HepG2 (cell line): ENCODE results near the gene LAG3. TPM values are rescaled to one million over a fixed set of nuclear protein-coding genes. Genes with fewer than 3 reads are reported as not detected.

Experiments
- PHF5A ChIP-seq: IDR thresholded peaks from one replicate; pipeline ENCODE4 v1.6.1; 2018; ENCODE audit warnings: low read depth, missing genetic modification reagents; ENCODE audit not compliant: unreplicated experiment
- POLR2AphosphoS5 ChIP-seq: IDR thresholded peaks from 2 replicates; pipeline ENCODE4 v1.6.1; 2012; ENCODE audit warnings: low read depth, low read length
- POLR2G ChIP-seq: fragments of 200-400 bp; formaldehyde crosslinking; IDR thresholded peaks from 2 replicates; pipeline ENCODE4 v1.6.1; 2018; ENCODE audit warnings: mild to moderate bottlenecking, low read depth, low read length, moderate library complexity
- RAD51 ChIP-seq: fragments of 450-650 bp; IDR thresholded peaks from 2 replicates; pipeline ENCODE4 v1.6.1; 2016; ENCODE audit warnings: borderline replicate concordance
- REPIN1 ChIP-seq: sonication (generic); formaldehyde crosslinking; IDR thresholded peaks from 2 replicates; pipeline ENCODE4 v1.8.0; 2022; ENCODE audit warnings: missing genetic modification reagents, low read depth, mild to moderate bottlenecking, borderline replicate concordance
- RFXAP ChIP-seq: sonication (generic); formaldehyde crosslinking; IDR thresholded peaks from 2 replicates; pipeline ENCODE4 v1.4.0; 2020; ENCODE audit warnings: missing genetic modification reagents, borderline replicate concordance
- SIX1 ChIP-seq: sonication (generic); formaldehyde crosslinking; IDR thresholded peaks from 2 replicates; pipeline ENCODE4 v1.4.0; 2020; ENCODE audit warnings: missing genetic modification reagents, borderline replicate concordance
- TCF7 ChIP-seq: sonication (generic); IDR thresholded peaks from 2 replicates; pipeline ENCODE4 v1.6.1; 2016; ENCODE audit warnings: antibody characterized with exemption, low read depth
- TEAD3 ChIP-seq: optimal IDR thresholded peaks from 2 replicates; pipeline ENCODE3; 2016; ENCODE audit warnings: borderline replicate concordance
- TOPORS ChIP-seq: sonication (generic); formaldehyde crosslinking; IDR thresholded peaks from 2 replicates; pipeline ENCODE4 v1.8.0; 2023; ENCODE audit warnings: mild to moderate bottlenecking, missing genetic modification reagents
- ZKSCAN1 ChIP-seq: fragments of 150-350 bp; IDR thresholded peaks from 2 replicates; pipeline ENCODE4 v1.6.1; 2014; ENCODE audit warnings: low read length
- ZNF225 ChIP-seq: sonication (generic); formaldehyde crosslinking; IDR thresholded peaks from 2 replicates; pipeline ENCODE4 v1.4.0; 2020; ENCODE audit warnings: mild to moderate bottlenecking, missing genetic modification reagents
- ZNF772 ChIP-seq: sonication (generic); formaldehyde crosslinking; IDR thresholded peaks from 2 replicates; pipeline ENCODE4 v1.5.0; 2020; ENCODE audit warnings: mild to moderate bottlenecking, missing genetic modification reagents
- ZNF775 ChIP-seq: sonication (generic); formaldehyde crosslinking; IDR thresholded peaks from 2 replicates; pipeline ENCODE4 v1.4.0; 2020; ENCODE audit warnings: missing genetic modification reagents, mild to moderate bottlenecking, moderate library complexity, borderline replicate concordance
- ZSCAN31 ChIP-seq: sonication (generic); formaldehyde crosslinking; IDR thresholded peaks from 2 replicates; pipeline ENCODE4 v1.5.0; 2020; ENCODE audit warnings: low read depth, mild to moderate bottlenecking, missing genetic modification reagents
- polyA plus RNA-seq, 8 experiments: library from polyadenylated mRNA; depleted of rRNA in 3 of 8; stranded (reverse) in 7 of 8; unstranded in 1 of 8; fragments of >200 nt; fragmentation: Illumina TruSeq in 4 of 8; extraction: Trizol in 4 of 8; gene quantifications; 2 replicates each; pipeline versions ENCODE4 v1.2.1 to v1.2.3, GENCODE V29; 2011 to 2016; ENCODE audit warnings: low read depth in 4 of 8, missing spikeins in 1 of 8, mixed read lengths in 1 of 8; ENCODE audit not compliant: insufficient read depth in 1 of 8
- total RNA-seq, 5 experiments: library from RNA; depleted of rRNA; stranded (reverse); fragments of >200 nt; fragmentation: Illumina TruSeq; extraction: Trizol; gene quantifications; 2 replicates each; pipeline ENCODE4 v1.2.3, GENCODE V29; 2016; ENCODE audit warnings: low read depth in 1 of 5
- TF ChIP-seq, protein P1 (sequence below): sonication (generic); formaldehyde crosslinking; IDR thresholded peaks from 2 replicates; pipeline ENCODE4 v1.5.0; 2020; ENCODE audit warnings: mild to moderate bottlenecking, missing genetic modification reagents, moderate library complexity
- TF ChIP-seq, protein P2 (sequence below): sonication (generic); formaldehyde crosslinking; IDR thresholded peaks from 2 replicates; pipeline ENCODE4 v1.5.0; 2020; ENCODE audit warnings: mild to moderate bottlenecking, missing genetic modification reagents
- TF ChIP-seq, protein P3 (sequence below): sonication (generic); formaldehyde crosslinking; IDR thresholded peaks from 2 replicates; pipeline ENCODE4 v1.4.0; 2020; ENCODE audit warnings: missing genetic modification reagents
- TF ChIP-seq, protein P4 (sequence below): IDR thresholded peaks from 2 replicates; pipeline ENCODE4 v1.6.1; 2016; ENCODE audit warnings: low read depth, control low read depth

Gene LAG3
- total and polyA plus RNA-seq, 2 of the 13 experiments (the other 11 are each of a cell fraction or from before 2014, with no cell fraction given), result 0.11 to 0.26 TPM

DNA sequence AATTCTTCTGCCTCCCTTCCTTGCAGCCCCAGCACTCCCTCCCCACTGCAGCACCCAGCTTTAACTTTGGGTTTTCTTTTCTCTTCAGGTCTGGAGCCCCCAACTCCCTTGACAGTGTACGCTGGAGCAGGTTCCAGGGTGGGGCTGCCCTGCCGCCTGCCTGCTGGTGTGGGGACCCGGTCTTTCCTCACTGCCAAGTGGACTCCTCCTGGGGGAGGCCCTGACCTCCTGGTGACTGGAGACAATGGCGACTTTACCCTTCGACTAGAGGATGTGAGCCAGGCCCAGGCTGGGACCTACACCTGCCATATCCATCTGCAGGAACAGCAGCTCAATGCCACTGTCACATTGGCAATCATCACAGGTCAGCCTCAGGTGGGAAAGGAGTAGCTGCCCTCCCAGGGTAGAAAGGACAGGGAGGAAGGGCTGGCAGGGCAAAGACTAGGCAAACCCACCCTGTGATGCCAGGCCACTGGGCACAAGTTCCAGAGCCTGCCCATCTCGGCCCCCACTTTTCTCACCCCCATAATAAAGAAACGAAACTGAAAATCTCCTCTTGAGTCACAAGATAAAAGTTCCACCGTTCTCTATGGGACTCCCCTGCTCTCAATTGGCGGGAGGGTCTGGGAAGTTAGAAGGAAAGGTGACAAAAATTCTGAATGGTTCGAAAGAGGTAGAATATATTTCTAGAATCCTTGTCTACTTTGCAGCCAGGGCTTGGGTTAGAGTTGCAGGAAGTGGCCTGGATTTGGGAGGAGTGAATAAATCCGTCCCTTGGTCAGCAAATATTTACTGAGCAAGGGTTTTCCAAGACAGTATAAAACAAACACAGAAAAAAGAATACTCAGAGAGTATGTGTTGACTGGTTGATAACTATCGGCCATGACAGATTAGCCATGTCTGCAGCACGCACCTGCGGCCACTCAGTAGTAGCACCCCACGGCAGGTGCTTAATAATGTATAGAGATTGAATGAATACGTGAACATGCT, 3.2 kb downstream of the LAG3 start (continued):
- TF ChIP-seq, protein P1, sequence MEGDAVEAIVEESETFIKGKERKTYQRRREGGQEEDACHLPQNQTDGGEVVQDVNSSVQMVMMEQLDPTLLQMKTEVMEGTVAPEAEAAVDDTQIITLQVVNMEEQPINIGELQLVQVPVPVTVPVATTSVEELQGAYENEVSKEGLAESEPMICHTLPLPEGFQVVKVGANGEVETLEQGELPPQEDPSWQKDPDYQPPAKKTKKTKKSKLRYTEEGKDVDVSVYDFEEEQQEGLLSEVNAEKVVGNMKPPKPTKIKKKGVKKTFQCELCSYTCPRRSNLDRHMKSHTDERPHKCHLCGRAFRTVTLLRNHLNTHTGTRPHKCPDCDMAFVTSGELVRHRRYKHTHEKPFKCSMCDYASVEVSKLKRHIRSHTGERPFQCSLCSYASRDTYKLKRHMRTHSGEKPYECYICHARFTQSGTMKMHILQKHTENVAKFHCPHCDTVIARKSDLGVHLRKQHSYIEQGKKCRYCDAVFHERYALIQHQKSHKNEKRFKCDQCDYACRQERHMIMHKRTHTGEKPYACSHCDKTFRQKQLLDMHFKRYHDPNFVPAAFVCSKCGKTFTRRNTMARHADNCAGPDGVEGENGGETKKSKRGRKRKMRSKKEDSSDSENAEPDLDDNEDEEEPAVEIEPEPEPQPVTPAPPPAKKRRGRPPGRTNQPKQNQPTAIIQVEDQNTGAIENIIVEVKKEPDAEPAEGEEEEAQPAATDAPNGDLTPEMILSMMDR (CRISPR knock-in tag), result peak; percentile 24; the same call in 1 of the 2 replicates
- peak; percentile 34; the same call in 1 of the 2 replicates for TF ChIP-seq RFXAP (CRISPR knock-in tag)
- TF ChIP-seq POLR2AphosphoS5, result no peak
- TF ChIP-seq, protein P2, sequence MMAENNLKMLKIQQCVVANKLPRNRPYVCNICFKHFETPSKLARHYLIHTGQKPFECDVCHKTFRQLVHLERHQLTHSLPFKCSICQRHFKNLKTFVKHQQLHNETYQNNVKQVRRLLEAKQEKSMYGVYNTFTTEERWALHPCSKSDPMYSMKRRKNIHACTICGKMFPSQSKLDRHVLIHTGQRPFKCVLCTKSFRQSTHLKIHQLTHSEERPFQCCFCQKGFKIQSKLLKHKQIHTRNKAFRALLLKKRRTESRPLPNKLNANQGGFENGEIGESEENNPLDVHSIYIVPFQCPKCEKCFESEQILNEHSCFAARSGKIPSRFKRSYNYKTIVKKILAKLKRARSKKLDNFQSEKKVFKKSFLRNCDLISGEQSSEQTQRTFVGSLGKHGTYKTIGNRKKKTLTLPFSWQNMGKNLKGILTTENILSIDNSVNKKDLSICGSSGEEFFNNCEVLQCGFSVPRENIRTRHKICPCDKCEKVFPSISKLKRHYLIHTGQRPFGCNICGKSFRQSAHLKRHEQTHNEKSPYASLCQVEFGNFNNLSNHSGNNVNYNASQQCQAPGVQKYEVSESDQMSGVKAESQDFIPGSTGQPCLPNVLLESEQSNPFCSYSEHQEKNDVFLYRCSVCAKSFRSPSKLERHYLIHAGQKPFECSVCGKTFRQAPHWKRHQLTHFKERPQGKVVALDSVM (CRISPR knock-in tag), result no peak
- no peak for TF ChIP-seq REPIN1 (CRISPR knock-in tag)
- no peak for TF ChIP-seq ZKSCAN1
- TF ChIP-seq, protein P3, sequence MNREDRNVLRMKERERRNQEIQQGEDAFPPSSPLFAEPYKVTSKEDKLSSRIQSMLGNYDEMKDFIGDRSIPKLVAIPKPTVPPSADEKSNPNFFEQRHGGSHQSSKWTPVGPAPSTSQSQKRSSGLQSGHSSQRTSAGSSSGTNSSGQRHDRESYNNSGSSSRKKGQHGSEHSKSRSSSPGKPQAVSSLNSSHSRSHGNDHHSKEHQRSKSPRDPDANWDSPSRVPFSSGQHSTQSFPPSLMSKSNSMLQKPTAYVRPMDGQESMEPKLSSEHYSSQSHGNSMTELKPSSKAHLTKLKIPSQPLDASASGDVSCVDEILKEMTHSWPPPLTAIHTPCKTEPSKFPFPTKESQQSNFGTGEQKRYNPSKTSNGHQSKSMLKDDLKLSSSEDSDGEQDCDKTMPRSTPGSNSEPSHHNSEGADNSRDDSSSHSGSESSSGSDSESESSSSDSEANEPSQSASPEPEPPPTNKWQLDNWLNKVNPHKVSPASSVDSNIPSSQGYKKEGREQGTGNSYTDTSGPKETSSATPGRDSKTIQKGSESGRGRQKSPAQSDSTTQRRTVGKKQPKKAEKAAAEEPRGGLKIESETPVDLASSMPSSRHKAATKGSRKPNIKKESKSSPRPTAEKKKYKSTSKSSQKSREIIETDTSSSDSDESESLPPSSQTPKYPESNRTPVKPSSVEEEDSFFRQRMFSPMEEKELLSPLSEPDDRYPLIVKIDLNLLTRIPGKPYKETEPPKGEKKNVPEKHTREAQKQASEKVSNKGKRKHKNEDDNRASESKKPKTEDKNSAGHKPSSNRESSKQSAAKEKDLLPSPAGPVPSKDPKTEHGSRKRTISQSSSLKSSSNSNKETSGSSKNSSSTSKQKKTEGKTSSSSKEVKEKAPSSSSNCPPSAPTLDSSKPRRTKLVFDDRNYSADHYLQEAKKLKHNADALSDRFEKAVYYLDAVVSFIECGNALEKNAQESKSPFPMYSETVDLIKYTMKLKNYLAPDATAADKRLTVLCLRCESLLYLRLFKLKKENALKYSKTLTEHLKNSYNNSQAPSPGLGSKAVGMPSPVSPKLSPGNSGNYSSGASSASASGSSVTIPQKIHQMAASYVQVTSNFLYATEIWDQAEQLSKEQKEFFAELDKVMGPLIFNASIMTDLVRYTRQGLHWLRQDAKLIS, result no peak
- TF ChIP-seq TEAD3 (CRISPR knock-in tag), result peak; percentile 62
- peak; percentile 76; the same call in 1 of the 2 replicates for TF ChIP-seq SIX1 (CRISPR knock-in tag)
- TF ChIP-seq ZNF772 (CRISPR knock-in tag), result 0 out of 2 replicates have a peak, but pooled peaks have one; percentile 33
- no peak for TF ChIP-seq ZSCAN31 (CRISPR knock-in tag)
- no peak for TF ChIP-seq RAD51
- TF ChIP-seq TCF7, result peak; percentile 62
- TF ChIP-seq PHF5A (CRISPR knock-in tag), result no peak
- TF ChIP-seq, protein P4, sequence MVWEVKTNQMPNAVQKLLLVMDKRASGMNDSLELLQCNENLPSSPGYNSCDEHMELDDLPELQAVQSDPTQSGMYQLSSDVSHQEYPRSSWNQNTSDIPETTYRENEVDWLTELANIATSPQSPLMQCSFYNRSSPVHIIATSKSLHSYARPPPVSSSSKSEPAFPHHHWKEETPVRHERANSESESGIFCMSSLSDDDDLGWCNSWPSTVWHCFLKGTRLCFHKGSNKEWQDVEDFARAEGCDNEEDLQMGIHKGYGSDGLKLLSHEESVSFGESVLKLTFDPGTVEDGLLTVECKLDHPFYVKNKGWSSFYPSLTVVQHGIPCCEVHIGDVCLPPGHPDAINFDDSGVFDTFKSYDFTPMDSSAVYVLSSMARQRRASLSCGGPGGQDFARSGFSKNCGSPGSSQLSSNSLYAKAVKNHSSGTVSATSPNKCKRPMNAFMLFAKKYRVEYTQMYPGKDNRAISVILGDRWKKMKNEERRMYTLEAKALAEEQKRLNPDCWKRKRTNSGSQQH (CRISPR knock-in tag), result no peak
- no peak for TF ChIP-seq ZNF225 (CRISPR knock-in tag)
- TF ChIP-seq TOPORS, result no peak
- TF ChIP-seq POLR2G, result no peak
- TF ChIP-seq ZNF775 (CRISPR knock-in tag), result no peak
